ENCODE results near the gene FGGY. TPM values are rescaled to one million over a fixed set of nuclear protein-coding genes. Genes with fewer than 3 reads are reported as not detected.
"Not testable (repeated sequence)": the region's sequence is repeated elsewhere in the genome, so short reads cannot be mapped to it uniquely, and the experiment has no call there.

The FGGY gene
- polyA plus RNA-seq, 1 donor: 11.6 TPM

DNA sequence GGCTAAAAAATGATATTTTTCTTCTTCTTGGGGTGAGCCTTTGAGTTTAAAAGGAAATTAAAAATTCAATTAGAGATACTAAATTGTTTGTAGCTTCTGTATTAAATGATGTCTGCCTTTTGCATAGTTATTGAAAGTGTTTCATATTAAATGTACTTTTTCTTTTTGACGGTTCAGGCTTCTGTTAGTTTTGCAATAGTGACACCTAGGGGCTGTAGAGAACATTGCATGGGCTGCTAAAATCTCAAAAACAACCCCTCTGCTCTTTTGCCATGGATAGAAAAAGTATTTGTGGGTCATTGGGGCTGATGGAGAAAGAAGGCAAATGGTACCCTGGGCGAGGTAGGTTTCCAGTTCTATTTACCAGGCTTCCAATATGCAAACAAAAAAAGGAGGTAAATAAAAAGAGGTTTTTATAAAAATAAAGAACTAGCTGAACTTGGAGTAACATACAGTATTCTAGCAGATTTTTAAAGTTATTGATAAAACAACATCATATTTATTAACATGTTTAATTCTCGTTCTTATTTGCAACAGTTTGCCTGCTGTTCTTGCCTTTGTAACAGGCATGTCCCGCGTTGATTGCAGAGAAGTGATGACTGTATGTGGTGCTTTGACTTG lies 402.4 kb downstream of the FGGY start:
- no peak for DNase-seq (ENCODE audit: low read depth)

DNA sequence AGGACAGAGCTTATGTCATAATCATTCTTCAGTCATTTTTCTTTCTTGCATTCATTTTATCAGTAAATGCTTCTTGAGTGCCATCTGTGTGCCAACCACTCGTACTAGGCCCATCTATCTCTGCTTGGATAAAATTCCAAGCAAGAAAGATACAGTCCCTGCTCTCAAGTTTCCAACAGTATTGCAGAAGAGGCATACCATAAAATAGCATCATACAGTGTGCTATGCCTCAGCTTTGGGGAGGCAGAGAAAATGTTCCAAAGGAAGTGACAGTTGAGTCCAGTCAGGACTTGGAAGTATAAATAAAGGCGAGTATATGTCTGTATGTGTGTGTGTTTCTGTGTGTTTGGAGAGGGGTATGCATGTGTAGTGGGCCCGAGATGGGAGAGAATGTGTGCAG lies 404.5 kb downstream of the FGGY start:
- no peak for DNase-seq (ENCODE audit: low read depth)

DNA sequence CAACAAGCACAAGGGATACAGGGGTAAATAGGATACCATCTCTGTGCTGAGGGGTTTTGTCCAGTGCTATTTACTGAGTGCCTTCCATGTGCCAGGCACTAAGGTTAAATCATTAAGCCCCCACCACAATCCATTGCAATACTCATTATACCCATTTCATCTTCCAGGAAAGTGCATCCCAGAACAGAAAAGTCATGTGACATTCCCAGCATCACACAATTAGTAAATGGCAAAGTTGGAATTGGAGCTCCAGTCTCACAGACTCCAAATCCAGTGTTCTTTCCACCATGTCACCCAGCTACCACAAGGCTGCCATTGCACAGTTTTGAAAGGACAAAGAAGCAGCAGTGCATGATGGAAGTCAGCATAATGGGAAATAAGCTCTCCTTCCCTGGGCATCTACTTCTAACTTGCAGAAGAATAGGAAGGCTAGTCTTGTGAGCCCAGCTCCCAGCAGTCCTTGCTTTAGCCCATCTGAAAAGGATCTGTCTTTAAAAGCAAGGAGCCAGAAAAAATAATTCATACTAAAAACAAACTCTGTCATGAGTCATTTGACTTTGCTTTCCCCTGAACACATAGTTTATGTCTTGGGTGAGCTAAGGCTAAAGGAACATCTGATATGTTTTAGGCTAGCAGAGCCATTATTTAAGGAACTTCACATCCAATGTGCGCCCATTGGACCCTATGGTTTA lies 406.5 kb downstream of the FGGY start:
- DNase-seq (ENCODE audit: low read depth): no peak

DNA sequence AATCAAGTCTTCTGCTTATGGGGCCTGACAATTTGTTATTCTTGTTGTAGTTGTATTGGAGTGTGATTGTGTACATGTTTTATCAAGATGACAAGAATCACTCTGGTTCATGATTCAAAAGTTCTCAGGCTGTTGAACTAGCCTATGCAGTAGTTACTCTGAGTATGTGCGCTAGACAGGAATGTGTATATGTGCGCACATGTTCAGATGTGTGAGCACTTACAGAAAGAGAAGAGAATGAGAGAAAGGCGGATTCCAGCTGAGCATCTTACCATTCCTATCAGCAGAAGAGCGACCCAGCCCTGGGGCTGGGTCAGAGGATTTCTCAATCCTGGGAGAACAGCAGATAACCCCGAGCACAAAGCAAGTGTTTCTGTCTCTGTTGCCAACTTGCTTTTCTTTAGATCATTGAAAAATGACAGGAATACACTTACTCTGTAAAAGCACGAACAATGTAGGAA lies 407.1 kb downstream of the FGGY start:
- no peak for DNase-seq (ENCODE audit: low read depth)

DNA sequence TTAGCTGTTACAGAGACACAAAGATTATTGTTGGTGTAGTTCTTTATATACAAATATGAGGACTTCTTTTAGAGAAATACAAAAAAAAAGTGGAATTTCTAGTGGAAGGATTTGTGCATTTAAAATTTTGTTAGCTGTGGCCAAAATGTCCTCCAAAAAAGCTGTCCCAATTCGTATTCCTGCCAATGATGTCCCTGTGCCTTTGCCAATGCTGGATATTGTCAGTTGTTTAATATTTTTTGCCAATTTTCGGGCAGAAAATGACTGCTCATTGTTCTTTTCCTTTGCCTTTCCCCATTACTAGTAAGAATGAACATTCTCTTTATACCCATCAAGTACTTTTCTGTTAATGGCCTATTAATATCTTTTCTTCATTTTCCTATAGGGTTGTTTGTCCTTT lies 407.8 kb downstream of the FGGY start:
- DNase-seq (ENCODE audit: low read depth): no peak

DNA sequence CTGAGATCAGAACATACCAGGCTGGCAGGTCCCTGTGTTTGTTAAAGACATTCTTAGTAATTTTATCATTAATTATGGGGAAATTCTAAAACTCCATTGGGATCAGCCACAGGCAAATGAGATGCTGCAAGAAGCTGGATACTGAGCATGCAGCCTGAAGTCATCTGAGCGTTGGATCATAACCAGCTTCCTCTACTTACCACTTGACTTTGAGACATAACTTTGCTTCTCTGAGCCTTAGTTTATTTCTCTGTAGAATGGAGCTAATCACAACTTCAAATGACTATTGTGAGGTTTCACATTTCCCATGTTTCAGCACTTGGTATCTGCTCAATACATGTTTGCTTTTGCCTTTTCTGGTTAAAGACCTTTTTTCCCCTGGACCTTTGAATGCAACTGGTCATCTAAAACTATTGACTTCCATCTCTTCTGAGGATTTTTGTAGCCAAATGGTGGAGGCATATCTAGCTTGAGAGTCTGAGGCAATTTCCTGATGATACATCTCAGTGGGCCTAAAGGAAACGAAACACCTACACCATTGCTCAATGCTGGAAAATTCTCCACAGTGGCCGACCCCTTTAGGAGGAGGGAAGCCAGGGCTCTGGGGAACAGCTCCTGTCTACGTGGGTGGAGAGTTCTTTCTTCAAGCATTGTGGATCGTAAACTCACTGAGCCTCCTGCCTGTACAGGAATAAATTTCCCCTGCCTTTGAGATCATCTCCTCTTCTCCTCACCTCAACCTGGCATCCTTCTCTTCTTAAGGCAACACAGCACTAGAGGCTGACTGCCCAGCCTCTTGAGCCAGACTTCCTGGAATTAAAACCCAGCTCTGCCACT lies 408.8 kb downstream of the FGGY start:
- no peak for DNase-seq (ENCODE audit: low read depth)

DNA sequence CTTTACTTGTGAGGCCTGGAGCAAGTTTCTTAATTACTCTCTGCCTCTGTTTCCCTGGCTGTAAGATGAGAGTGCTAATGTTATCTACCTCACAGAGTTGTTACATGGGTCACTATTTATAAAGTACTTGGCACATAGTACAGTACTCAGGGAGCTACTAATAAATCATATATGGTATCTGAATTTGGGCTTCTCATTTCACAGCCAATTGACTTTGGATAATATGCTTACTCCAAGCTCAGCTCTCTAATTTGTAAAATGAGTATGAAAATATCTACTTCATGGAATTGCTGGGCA lies 409.4 kb downstream of the FGGY start:
- no peak for DNase-seq (ENCODE audit: low read depth)

DNA sequence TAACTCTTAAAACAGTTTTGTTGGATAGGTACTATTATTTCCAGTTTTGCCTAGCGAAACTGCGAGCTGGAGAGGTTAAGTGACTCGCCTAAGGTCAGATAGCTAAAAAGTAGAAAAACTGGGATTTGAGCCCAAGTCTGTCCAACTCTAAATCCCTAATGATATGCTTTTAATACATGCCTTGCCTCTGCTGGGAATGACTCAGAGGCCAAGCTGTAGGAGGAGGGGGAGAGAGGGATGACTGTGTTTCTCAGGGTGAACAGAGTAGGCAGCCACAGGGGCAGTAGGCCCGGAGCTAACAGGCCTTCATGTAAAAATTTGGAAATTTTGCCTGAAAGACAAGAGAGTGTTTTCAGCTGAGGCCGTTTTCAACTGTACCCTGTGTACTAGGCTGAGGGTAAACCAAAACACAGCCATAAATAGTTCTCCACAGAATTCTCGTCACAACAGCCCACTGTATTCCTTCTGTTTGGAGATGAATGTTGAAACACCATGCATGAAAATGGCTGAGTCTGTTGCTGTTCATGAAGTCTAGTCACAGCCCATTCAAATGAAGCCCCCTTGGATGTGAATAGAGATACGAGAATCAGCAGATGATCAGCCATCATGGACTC lies 410.4 kb downstream of the FGGY start:
- DNase-seq (ENCODE audit: low read depth): no peak

DNA sequence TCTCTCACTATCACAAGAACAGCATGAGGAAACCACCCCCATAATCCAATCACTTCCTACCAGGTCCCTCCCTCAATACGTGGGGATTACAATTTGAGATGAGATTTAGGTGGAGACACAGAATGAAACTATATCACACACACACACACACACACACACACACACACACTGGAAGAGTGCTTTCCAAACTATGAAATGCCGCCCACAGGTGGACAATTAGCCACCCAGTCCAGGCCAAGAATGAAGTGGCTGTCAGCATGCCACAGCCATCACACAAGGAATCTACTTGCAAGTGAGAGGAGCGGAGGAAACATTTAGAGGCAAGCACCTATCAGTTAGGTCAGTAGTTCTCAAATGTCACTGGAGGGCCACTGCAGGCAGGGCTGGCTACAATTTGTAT lies 412.4 kb downstream of the FGGY start:
- DNase-seq (ENCODE audit: low read depth): no peak

DNA sequence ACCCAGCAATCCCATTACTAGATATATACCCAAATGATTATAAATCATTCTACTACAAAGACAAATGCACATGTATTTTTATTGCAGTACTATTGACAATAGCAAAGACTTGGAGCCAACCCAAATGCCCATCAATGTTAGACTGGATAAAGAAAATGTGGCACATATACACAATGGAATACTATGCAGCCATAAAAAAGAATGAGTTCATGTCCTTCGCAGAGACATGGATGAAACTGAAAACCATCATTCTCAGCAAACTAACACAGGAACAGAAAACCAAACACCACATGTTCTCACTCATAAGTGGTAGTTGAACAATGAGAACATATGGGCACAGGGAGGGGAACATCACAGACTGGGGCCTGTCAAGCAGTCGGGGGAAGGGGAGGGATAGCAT lies 414.0 kb downstream of the FGGY start:
- DNase-seq (ENCODE audit: low read depth): not testable (repeated sequence)

DNA sequence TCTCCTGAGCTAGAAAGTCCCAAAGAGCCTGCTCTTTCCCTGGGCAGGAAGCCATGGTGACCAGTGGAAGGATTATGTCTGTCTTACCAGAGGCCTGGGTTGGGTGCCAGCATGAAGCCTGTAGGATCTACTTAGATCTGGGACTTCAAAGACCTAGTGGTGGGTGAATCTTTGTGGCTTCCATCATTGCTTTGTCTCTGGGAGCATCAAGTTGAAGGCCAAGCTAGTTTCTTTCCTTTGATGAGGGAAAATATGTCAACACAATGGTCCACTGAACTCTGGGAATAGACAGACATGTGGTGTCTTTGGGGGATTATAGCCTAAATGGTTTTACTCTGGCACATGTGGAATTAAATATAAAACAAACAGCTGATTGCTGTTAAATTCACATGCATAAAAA lies 417.3 kb downstream of the FGGY start:
- no peak for DNase-seq (ENCODE audit: low read depth)

DNA sequence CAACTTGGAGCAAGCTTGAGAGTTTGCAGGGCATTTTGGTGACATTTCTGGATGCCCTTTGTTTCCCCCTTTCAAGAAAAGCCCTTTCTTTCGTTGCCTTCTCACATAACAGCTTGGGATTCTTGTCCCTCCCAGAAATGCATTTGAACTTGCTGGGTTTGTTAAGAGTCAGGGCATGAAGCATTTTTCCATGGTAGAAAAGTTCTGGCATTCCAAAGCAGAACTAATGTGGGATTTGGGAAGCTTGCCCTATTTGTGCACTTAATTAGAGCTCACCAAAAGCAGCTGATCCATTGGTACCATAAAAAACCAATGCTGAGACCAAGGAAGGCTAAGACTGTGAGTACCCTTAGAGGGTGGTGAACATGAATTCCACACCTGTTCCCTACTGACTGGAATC lies 418.1 kb downstream of the FGGY start:
- DNase-seq (ENCODE audit: low read depth): no peak

DNA sequence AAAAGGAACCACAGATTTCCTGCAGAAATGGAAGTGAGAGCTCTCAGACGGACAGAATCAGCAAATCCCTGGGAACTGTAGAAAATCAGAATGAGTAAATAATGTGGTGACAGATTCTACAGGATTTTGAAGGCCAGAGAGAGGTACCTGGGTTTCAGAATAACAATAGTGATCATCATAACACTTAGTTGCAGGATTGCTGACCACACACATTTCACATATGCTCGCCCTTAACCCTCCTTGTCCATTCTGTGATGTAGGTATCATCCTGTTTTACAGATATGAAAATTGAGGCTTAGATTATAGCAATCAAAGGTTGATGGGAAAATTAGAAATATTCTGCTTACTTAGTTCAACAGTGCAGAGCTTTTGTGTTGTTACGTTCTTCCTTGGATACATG lies 419.9 kb downstream of the FGGY start:
- no peak for DNase-seq (ENCODE audit: low read depth)

DNA sequence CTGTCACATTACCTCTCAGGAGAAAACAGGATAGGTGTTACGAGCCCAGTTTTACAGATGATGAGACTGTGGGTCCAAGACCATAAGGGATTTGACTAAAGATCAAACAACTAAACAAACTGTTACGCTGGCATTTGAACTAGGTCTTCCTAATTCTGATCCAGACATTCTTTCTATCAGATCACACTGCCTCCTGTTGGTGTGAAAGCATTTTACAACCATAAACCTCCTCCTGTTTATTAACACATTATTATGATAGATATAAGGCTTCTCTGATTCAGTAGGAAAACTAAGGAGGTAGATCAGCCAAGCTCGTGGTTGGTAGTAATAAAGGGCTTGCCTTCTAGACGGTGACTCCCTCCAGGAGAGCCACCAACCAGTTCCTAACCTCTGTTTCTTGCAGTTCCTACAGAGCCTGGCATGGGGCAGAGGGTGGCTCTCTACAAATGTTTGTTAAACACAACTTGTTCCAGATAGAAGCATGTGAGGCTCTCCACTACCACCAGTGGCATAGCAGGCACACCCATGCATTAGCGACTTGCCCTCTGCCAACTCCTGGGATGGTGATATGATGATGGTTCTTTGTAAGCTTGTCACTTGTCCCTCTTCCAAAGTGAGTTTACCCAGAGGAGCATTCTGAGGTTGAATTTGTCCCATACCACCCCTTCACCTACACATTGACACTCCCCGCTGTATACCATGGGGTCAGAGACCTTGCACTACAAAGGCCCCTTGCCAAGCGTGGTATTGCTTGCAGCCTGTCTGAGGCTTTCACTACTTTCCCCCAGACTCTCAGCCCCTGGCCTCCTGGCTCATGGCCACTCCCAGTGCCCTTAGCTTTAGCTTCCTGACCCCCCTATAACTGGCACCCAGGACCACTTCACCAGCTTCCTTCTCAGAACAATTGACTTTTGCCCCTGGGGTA lies 421.4 kb downstream of the FGGY start:
- no peak for DNase-seq (ENCODE audit: low read depth)

DNA sequence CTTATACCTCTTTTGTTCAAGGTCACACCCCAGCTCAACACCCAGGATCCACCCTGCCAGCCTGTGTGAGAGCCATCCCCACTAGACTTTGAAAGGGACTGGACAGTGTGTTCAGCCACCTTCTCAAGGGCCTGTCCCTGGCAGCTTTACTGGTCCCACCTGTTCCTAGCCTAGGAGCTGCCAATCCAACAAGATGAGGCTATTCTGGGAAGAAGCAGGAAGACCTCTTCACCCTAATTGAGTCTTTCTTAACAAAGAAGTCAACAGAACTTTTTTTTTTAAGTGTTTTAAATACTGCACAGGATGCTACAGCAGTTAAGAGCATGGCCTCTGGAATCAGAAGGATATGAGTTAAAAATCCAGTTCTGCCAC lies 422.1 kb downstream of the FGGY start:
- no peak for DNase-seq (ENCODE audit: low read depth)

DNA sequence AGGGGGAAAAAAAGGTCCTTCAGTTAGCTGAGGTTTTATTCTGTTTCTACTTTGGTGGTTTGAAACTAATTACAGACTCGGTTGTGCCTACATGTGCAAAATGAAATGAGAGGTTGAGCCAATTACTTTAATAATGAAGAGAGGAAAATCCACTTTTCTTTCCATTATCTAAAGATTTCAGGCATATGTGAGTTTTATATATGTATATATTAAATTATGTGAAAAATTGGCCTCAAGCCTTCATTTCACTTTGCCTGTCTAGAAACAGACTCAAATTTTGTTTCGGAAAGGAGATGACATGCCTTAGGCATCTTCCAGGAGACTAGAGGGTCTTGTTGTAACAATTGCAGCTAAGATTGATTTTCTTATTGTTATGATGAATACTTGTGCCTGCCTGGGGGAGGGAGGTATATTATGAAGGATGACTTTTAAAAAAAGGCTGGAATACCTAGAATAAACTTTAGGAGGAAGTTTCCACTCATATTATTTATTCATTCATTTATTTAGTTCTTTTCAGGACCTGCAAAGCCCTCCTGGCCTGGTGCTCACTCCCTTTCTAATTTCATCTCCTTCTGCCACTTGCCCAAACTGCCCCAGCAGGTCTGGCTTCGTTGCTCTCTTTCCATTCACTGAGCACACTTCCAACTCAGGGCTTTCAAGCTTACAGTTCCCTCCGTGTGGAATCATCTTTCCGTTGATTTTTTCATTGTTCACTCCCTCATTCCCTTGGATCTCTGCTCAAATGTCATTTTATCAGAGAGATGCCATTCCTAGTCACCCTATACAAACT lies 423.6 kb downstream of the FGGY start:
- DNase-seq (ENCODE audit: low read depth): no peak

DNA sequence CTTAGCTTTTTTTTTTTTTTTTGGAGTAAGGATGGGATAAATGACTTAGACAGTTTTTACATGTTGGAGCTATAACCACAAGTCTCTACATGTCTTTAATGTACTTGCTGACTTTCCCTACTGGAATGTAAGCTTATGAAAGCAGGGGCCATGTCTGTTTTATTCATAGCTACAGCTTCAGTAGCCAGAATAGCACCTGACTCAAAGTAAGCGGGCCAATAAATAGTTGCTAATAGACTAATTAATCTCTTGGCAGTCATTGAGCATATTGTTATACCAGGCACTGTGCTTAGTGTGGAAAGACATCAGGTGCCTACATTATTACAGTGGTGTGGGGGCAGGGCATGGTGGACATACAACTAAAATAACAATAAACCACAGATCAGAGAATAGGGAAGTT lies 433.4 kb downstream of the FGGY start:
- no peak for DNase-seq (ENCODE audit: low read depth)

DNA sequence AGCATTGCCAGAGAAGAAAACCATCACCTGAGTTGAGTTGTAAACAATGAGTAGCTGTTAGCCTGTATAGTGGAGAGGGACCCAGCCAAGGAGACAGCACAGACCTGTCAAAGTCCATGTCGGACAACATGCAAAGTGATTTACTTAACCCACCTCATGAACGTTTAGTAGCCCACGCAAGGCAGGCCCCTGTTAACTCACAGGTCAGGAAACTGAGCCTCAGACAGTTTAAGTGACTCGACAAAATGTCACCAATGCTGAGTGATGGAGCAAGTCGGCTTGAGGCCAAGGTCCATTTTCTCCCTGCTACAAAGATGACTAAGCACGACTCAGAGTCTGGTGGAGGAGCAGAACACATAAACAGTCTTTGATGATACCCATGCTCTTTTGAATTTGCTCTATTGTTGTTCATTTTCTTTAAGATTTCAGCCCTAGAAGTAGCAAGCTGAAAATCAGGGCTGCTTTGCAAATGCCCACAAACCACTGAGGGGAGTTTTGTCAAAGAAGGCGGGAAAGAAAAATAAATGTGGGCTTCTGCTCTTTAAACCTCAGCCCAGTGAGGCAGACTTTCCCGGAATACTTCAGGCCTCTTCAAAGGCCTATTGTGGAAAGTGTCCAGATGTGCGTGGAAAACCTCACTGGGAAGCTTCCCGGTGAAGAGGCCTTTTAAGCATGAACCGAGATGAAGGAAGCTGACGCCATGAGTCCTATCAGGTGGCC lies 434.0 kb downstream of the FGGY start:
- peak; percentile 48 for DNase-seq (ENCODE audit: low read depth)

DNA sequence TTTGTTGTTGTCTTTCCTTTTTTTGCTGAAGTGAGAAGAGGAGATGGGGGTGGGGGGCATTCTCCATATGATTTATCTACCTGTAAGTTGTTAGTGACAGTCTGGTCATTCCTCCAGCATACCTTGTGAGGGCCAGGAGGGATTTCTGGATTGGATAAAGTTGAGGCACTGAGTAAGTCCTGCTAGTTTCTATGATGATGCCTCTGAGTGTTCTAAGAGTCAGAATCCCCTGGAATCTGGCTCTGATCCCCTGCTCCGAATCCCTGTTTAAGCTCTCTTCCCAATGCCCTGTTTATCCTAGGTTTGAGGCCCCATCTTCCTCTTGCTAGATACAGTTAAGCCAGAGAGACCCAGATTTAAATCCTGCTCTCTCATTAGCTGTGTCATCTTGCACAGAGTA lies 434.7 kb downstream of the FGGY start:
- DNase-seq (ENCODE audit: low read depth): no peak

Measured in forelimb muscle (tissue), 1 donor.